Chondrocyte (in vitro differentiated cells): ENCODE results near the gene COQ4. TPM values are rescaled to one million over a fixed set of nuclear protein-coding genes. Genes with fewer than 3 reads are reported as not detected.

Experiments
- DNase-seq: peaks from one replicate; pipeline ENCODE4 v3.0.0; 2021; ENCODE audit warnings: mixed read lengths, low spot score
- H3K27ac Mint-ChIP-seq: one replicate; pipeline ENCODE4 v1.8.0; 2021; ENCODE audit warnings: mild to moderate bottlenecking, moderate library complexity, mixed read lengths; ENCODE audit not compliant: unreplicated experiment
- H3K27me3 Mint-ChIP-seq: 2 replicates; pipeline ENCODE4 v1.8.0; 2021; ENCODE audit warnings: low read depth, mixed read lengths
- H3K36me3 Mint-ChIP-seq: 2 replicates; pipeline ENCODE4 v1.8.0; 2021; ENCODE audit warnings: low read depth, mixed read lengths
- H3K4me1 Mint-ChIP-seq: 2 replicates; pipeline ENCODE4 v1.8.0; 2021; ENCODE audit warnings: low read depth, mild to moderate bottlenecking, mixed read lengths
- H3K4me3 Mint-ChIP-seq: one replicate; pipeline ENCODE4 v1.8.0; 2021; ENCODE audit warnings: mild to moderate bottlenecking, moderate library complexity, mixed read lengths; ENCODE audit not compliant: unreplicated experiment
- H3K9me3 Mint-ChIP-seq: 2 replicates; pipeline ENCODE4 v1.8.0; 2021; ENCODE audit warnings: low read depth, mixed read lengths
- CTCF ChIP-seq: fragments of 200-600 bp; sonication (generic); IDR thresholded peaks from 2 replicates; pipeline ENCODE4 v1.5.0; 2021; ENCODE audit warnings: antibody characterized with exemption, mild to moderate bottlenecking, moderate library complexity
- total RNA-seq: library from RNA; stranded (reverse); gene quantifications from 3 replicates; pipeline ENCODE4 v1.2.1, GENCODE V29; 2021

COQ4 gene
- total RNA-seq, 1 donor from 2014 or later: 24.5 TPM

GRCh38 chr9:128342971-128343680 lies 20.5 kb downstream of the COQ4 start:
- no peaks in the 10 kb centered on the region for H3K27me3 Mint-ChIP-seq
- H3K36me3 Mint-ChIP-seq: peaks cover 15% of the 10 kb centered on the region
- no peak for DNase-seq
- no peak overlapping the region for H3K27ac Mint-ChIP-seq
- H3K4me1 Mint-ChIP-seq: peaks cover 10% of the 10 kb centered on the region
- no peak for TF ChIP-seq CTCF
- no peak overlapping the region for H3K4me3 Mint-ChIP-seq
- H3K9me3 Mint-ChIP-seq: no peaks in the 10 kb centered on the region

GRCh38 chr9:128343855-128344254 lies 21.2 kb downstream of the COQ4 start:
- no peak for TF ChIP-seq CTCF
- DNase-seq: no peak
- no peaks in the 10 kb centered on the region for H3K27me3 Mint-ChIP-seq
- no peak overlapping the region for H3K4me3 Mint-ChIP-seq
- H3K36me3 Mint-ChIP-seq: peaks cover 17% of the 10 kb centered on the region
- no peaks in the 10 kb centered on the region for H3K9me3 Mint-ChIP-seq
- H3K27ac Mint-ChIP-seq: no peak overlapping the region
- H3K4me1 Mint-ChIP-seq: peaks cover 10% of the 10 kb centered on the region

- TF ChIP-seq CTCF: no peak
- H3K27ac Mint-ChIP-seq: no peak overlapping the region
These were observed 22.4 kb downstream of the COQ4 start for GRCh38 chr9:128344931-128345605.

GRCh38 chr9:128349125-128349524 lies 26.5 kb downstream of the COQ4 start:
- H3K9me3 Mint-ChIP-seq: no peaks in the 10 kb centered on the region
- H3K4me1 Mint-ChIP-seq: no peaks in the 10 kb centered on the region
- DNase-seq: no peak
- no peak for TF ChIP-seq CTCF
- peaks cover 25% of the 10 kb centered on the region for H3K36me3 Mint-ChIP-seq
- no peak overlapping the region for H3K4me3 Mint-ChIP-seq
- H3K27me3 Mint-ChIP-seq: no peaks in the 10 kb centered on the region
- H3K27ac Mint-ChIP-seq: no peak overlapping the region

More at GRCh38 chr9:128344931-128345605, 22.4 kb downstream of the COQ4 start:
- H3K4me1 Mint-ChIP-seq: peaks cover 6% of the 10 kb centered on the region
- no peaks in the 10 kb centered on the region for H3K27me3 Mint-ChIP-seq
- no peak overlapping the region for H3K4me3 Mint-ChIP-seq
- no peak for DNase-seq
- H3K36me3 Mint-ChIP-seq: peaks cover 22% of the 10 kb centered on the region
- H3K9me3 Mint-ChIP-seq: no peaks in the 10 kb centered on the region

GRCh38 chr9:128349772-128350171 lies 27.1 kb downstream of the COQ4 start:
- no peak overlapping the region for H3K4me3 Mint-ChIP-seq
- TF ChIP-seq CTCF: no peak
- H3K27me3 Mint-ChIP-seq: no peaks in the 10 kb centered on the region
- no peaks in the 10 kb centered on the region for H3K9me3 Mint-ChIP-seq
- no peak for DNase-seq
- no peaks in the 10 kb centered on the region for H3K4me1 Mint-ChIP-seq
- H3K36me3 Mint-ChIP-seq: peaks cover 24% of the 10 kb centered on the region
- no peak overlapping the region for H3K27ac Mint-ChIP-seq
